ENCODE measurements around the gene GOLIM4.

Gene GOLIM4

GRCh38 chr3:167983583-167983982 lies 112.1 kb downstream of the GOLIM4 start:
- no peak overlapping the region for H3K4me3 Mint-ChIP-seq
- H3K9me3 Mint-ChIP-seq (ENCODE audit: low read depth) = no peaks in the 10 kb centered on the region
- H3K27me3 Mint-ChIP-seq = no peaks in the 10 kb centered on the region
- H3K36me3 Mint-ChIP-seq = no peaks in the 10 kb centered on the region
- H3K4me1 Mint-ChIP-seq (ENCODE audit: low read depth) = no peaks in the 10 kb centered on the region
- no peak overlapping the region for H3K27ac Mint-ChIP-seq

GRCh38 chr3:167978486-167978885 lies 117.2 kb downstream of the GOLIM4 start:
- H3K36me3 Mint-ChIP-seq = no peaks in the 10 kb centered on the region
- no peak overlapping the region for H3K27ac Mint-ChIP-seq
- H3K4me1 Mint-ChIP-seq (ENCODE audit: low read depth) = no peaks in the 10 kb centered on the region
- no peak overlapping the region for H3K4me3 Mint-ChIP-seq
- H3K9me3 Mint-ChIP-seq (ENCODE audit: low read depth) = no peaks in the 10 kb centered on the region
- H3K27me3 Mint-ChIP-seq = no peaks in the 10 kb centered on the region

DNA sequence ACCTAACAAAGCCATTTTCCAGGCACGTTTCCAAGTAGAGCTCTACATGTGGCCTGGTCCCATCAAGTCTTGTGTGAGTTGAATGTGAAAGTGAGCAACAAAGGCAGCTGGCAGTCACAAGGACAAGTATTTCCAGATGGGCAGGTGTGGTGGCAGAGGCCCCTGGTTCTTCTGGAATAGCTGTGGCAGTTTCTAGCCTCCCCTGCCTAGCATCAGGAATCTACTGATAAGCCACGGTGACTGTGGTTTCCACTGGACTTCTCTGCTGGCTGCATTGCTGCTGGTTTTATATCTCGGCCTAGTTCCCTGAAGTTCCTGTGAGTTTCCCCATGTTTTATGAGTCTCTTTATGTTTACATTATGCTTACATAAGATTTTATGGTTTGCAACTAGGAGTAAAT lies 117.7 kb downstream of the GOLIM4 start:
- Mint-ChIP-seq H3K4me1 (ENCODE audit: low read depth) (no peaks in the 10 kb centered on the region), H3K27ac (no peak overlapping the region), H3K36me3 (no peaks in the 10 kb centered on the region), H3K27me3 (no peaks in the 10 kb centered on the region), H3K4me3 (no peak overlapping the region), H3K9me3 (ENCODE audit: low read depth) (no peaks in the 10 kb centered on the region)

DNA sequence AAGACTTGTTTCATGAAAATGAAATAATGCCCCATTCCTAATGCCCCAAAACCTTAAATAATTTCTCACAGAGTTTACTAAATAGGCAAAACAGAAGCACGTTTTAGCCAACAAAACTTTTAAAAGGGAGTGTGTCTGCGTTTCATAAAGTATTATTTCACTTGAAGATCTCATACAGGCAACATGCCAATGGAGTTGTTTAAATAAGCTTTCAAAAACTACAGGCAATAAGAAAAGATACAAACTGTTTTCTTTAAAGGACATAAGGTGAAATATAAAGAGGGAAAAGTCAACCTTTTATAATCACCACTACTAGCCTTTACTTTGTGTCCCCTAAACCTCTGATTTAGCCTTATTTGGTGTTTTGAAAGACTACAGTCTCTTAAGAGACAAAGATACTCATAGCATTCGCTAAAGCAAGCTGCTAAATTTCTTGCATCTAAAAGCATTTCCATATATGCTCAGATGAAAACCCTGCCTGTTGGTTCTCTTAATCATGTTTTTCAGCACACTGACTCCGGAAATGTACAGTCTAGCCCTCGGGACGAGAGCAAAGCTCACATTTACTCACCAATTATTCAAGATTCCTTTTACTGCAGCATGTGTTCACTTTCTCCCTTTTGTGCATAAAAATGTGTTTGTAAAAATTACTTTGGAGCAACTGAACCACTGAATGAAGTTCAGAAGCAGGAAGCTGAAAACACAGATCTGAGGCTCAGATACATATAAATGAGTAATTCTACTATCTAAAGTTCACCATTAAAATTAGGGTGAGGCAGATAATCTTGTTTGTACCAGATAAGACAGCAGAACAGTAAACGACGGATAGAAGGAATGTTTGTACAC lies 119.0 kb downstream of the GOLIM4 start:
- Mint-ChIP-seq H3K4me3 (no peak overlapping the region), H3K27ac (no peak overlapping the region), H3K36me3 (no peaks in the 10 kb centered on the region), H3K27me3 (no peaks in the 10 kb centered on the region), H3K4me1 (ENCODE audit: low read depth) (no peaks in the 10 kb centered on the region), H3K9me3 (ENCODE audit: low read depth) (no peaks in the 10 kb centered on the region)

- H3K9me3 Mint-ChIP-seq (ENCODE audit: low read depth) = no peaks in the 10 kb centered on the region
- H3K27ac Mint-ChIP-seq = no peak overlapping the region
- no peaks in the 10 kb centered on the region for H3K36me3 Mint-ChIP-seq
- no peaks in the 10 kb centered on the region for H3K4me1 Mint-ChIP-seq (ENCODE audit: low read depth)
- H3K4me3 Mint-ChIP-seq = no peak overlapping the region
- no peaks in the 10 kb centered on the region for H3K27me3 Mint-ChIP-seq
Measured at GRCh38 chr3:167973901-167974300, 121.8 kb downstream of the GOLIM4 start.

DNA sequence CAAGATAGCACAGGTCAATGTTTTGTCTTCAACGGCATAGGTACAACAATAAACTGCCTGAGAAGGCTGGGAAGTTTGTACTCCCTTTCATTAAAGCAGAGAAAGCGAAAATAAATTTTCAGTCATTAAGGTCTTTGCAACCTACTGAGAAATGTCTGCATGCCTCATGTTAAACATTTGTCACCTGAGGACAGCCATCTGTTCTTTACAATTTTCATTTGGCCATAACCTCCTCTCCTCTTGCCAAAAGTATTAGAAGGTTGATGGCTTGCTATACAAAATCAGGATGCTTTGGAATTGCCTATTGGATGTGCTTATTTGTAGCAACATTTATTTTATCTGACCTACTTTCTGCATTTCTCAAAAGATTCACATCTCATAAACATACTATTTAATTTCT lies 122.7 kb downstream of the GOLIM4 start:
- Mint-ChIP-seq H3K36me3 (no peaks in the 10 kb centered on the region), H3K4me1 (ENCODE audit: low read depth) (no peaks in the 10 kb centered on the region), H3K27ac (no peak overlapping the region), H3K9me3 (ENCODE audit: low read depth) (no peaks in the 10 kb centered on the region), H3K4me3 (no peak overlapping the region), H3K27me3 (no peaks in the 10 kb centered on the region)

- Mint-ChIP-seq H3K27ac (no peak overlapping the region), H3K27me3 (no peaks in the 10 kb centered on the region), H3K9me3 (ENCODE audit: low read depth) (no peaks in the 10 kb centered on the region), H3K4me3 (no peak overlapping the region), H3K4me1 (ENCODE audit: low read depth) (no peaks in the 10 kb centered on the region), H3K36me3 (no peaks in the 10 kb centered on the region)
Measured at GRCh38 chr3:167972502-167972901, 123.2 kb downstream of the GOLIM4 start.

DNA sequence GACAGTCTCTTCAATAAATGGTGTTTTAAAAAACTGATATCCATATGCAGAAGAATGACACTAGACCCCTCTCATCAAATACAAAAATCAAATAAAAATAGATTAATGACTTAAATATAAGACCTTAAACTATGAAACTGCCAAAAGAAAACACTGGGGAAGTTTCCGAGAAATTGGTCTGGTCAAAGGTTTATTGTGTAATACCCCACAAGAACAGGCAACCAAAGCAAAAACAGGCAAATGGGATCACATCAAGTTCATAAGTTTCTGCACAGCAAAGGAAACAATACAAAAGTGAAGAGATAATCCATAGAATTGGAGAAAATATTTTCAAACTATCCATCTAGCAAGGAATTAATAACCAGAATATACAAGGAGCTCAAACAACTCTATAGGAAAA lies 126.2 kb downstream of the GOLIM4 start:
- Mint-ChIP-seq H3K36me3 (no peaks in the 10 kb centered on the region), H3K27me3 (peaks cover 2% of the 10 kb centered on the region), H3K9me3 (ENCODE audit: low read depth) (no peaks in the 10 kb centered on the region), H3K4me3 (no peak overlapping the region), H3K27ac (no peak overlapping the region), H3K4me1 (ENCODE audit: low read depth) (no peaks in the 10 kb centered on the region)

DNA sequence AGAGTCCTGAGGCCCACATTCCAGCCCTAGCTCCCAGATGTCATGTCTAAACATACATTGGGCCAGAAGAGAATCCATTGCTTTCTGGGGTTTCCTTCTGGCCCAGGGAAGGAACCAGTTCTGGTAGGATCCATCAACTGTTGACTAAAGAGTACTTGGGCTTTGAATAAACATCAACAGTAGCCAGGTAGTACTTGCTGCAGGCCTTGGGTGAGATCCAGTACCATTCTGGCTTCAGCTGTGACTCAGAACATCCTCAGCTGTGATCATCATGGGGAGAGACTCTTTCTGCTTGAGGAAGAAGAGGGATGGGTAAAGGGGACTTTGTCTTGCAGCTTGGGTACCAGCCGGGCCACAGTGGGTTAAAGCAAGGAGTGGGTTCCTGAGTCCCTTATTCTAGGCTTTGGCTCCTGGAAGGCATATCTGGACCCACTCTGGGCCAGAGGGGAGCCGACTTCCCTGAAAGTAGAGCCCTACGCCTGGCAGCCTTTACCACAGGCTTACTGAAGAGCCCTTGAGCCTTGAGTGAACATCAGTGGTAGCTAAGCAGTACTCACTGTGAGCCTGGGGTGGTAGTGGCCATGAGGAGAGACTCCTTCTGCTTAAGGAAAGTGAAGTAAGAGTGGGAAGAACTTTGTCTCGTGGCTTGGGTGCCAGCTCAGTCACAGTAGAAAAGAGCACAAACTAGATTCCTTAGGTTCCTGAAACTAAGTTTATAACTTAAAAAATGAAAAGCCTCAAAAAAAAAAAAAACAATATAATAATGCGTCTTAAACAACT lies 128.3 kb downstream of the GOLIM4 start:
- Mint-ChIP-seq H3K27me3 (peaks cover 2% of the 10 kb centered on the region), H3K9me3 (ENCODE audit: low read depth) (no peaks in the 10 kb centered on the region), H3K4me1 (ENCODE audit: low read depth) (no peaks in the 10 kb centered on the region), H3K36me3 (no peaks in the 10 kb centered on the region), H3K27ac (no peak overlapping the region), H3K4me3 (no peak overlapping the region)

Data from activated naive CD8-positive, alpha-beta T cell (primary cell).